ENCODE measurements around the gene C9orf152.

DNA sequence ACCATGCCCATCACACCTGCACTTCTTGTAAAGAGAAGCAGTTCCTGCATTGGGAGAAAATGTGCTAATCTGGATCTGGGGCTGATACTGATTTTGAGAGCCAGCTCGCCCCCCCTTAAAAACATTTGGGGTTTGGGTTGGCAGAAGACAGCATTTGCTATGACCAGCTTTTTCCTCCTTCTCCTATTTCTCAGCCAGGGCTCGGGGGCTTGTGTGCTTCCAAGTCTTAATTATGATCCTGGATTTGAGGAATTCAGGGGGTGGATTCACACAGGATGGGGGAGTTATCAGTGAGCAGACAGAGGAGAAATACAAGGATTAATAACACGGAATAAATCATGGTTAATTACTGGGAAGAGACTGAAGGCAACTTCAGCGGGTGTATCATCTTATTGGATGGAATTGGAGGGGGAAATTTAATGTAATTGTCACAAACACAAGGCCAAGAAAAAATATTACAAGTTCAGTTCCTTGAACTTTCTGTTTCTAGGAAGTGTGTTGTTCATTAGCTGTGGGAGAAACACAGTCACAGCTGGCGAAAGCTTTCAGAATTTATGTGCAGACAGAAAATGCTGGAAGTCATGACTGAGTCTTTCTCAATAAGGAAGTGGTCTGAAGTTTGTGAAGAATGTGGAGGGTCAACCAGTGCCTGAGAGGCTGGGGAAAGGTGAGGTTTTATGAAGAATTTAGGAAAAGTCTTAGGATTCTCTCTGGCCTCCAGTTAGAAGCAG, 15.3 kb downstream of the C9orf152 start:
- TF ChIP-seq, protein P1, sequence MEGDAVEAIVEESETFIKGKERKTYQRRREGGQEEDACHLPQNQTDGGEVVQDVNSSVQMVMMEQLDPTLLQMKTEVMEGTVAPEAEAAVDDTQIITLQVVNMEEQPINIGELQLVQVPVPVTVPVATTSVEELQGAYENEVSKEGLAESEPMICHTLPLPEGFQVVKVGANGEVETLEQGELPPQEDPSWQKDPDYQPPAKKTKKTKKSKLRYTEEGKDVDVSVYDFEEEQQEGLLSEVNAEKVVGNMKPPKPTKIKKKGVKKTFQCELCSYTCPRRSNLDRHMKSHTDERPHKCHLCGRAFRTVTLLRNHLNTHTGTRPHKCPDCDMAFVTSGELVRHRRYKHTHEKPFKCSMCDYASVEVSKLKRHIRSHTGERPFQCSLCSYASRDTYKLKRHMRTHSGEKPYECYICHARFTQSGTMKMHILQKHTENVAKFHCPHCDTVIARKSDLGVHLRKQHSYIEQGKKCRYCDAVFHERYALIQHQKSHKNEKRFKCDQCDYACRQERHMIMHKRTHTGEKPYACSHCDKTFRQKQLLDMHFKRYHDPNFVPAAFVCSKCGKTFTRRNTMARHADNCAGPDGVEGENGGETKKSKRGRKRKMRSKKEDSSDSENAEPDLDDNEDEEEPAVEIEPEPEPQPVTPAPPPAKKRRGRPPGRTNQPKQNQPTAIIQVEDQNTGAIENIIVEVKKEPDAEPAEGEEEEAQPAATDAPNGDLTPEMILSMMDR (conservative IDR thresholded peaks at IDR 0.05; ENCODE audit: low read depth, low read length) = no peak
- no peak for TF ChIP-seq EZH2 (IDR thresholded peaks at IDR 0.05; ENCODE audit: borderline replicate concordance, low read depth, low read length, poor library complexity, severe bottlenecking)

Data from A673 (cell line).